HepG2 (cell line): ENCODE data around the gene AGAP1. TPM values are rescaled to one million over a fixed set of nuclear protein-coding genes. Genes with fewer than 3 reads are reported as not detected.

Source experiments
- BCLAF1 ChIP-seq: fragments of 450-650 bp; IDR thresholded peaks from 2 replicates; pipeline ENCODE4 v1.6.1; 2017; ENCODE audit warnings: mild to moderate bottlenecking
- CBX1 ChIP-seq: IDR thresholded peaks from one replicate; pipeline ENCODE4 v1.6.1; 2016; ENCODE audit warnings: antibody characterized with exemption, low read depth
- DMAP1 ChIP-seq: IDR thresholded peaks from 2 replicates; pipeline ENCODE4 v1.6.1; 2016
- KDM3A ChIP-seq: IDR thresholded peaks from 2 replicates; pipeline ENCODE4 v1.6.1; 2018; ENCODE audit warnings: low read depth, missing compliant biosample characterization
- MYPOP ChIP-seq: sonication (generic); formaldehyde crosslinking; IDR thresholded peaks from 2 replicates; pipeline ENCODE4 v1.8.1; 2023; ENCODE audit warnings: mild to moderate bottlenecking, moderate library complexity, missing genetic modification reagents
- PITX1 ChIP-seq: sonication (generic); formaldehyde crosslinking; IDR thresholded peaks from 2 replicates; pipeline ENCODE4 v1.5.1; 2020; ENCODE audit warnings: mild to moderate bottlenecking, missing genetic modification reagents
- SNAPC4 ChIP-seq: sonication (generic); formaldehyde crosslinking; IDR thresholded peaks from 2 replicates; pipeline ENCODE4 v1.4.0; 2020; ENCODE audit warnings: mild to moderate bottlenecking, missing genetic modification reagents
- TBX3 ChIP-seq: fragments of 450-650 bp; IDR thresholded peaks from 2 replicates; pipeline ENCODE4 v1.6.1; 2017; ENCODE audit warnings: antibody characterized with exemption, mild to moderate bottlenecking, inconsistent platforms, borderline replicate concordance
- TCF7 ChIP-seq: sonication (generic); IDR thresholded peaks from 2 replicates; pipeline ENCODE4 v1.6.1; 2016; ENCODE audit warnings: antibody characterized with exemption, low read depth
- THYN1 ChIP-seq: sonication (generic); formaldehyde crosslinking; IDR thresholded peaks from 2 replicates; pipeline ENCODE4 v1.8.1; 2023; ENCODE audit warnings: low read depth, mild to moderate bottlenecking, moderate library complexity, missing genetic modification reagents, borderline replicate concordance
- ZBTB21 ChIP-seq: sonication (generic); formaldehyde crosslinking; IDR thresholded peaks from 2 replicates; pipeline ENCODE4 v1.4.0; 2020; ENCODE audit warnings: missing genetic modification reagents
- ZNF224 ChIP-seq: sonication (generic); formaldehyde crosslinking; IDR thresholded peaks from 2 replicates; pipeline ENCODE4 v1.5.0; 2020; ENCODE audit warnings: mild to moderate bottlenecking, missing genetic modification reagents
- ZNF24 ChIP-seq: fragments of 450-650 bp; IDR thresholded peaks from 2 replicates; pipeline ENCODE4 v1.6.1; 2017; ENCODE audit warnings: antibody characterized with exemption, mild to moderate bottlenecking
- ZNF550 ChIP-seq: sonication (generic); formaldehyde crosslinking; IDR thresholded peaks from 2 replicates; pipeline ENCODE4 v1.4.0; 2020; ENCODE audit warnings: mild to moderate bottlenecking, missing genetic modification reagents, borderline replicate concordance
- ZNF850 ChIP-seq: sonication (generic); formaldehyde crosslinking; conservative IDR thresholded peaks from 2 replicates; pipeline ENCODE4 v1.9.0; 2021; ENCODE audit warnings: mild to moderate bottlenecking, missing genetic modification reagents
- polyA plus RNA-seq, 8 experiments: library from polyadenylated mRNA; depleted of rRNA in 3 of 8; stranded (reverse) in 7 of 8; unstranded in 1 of 8; fragments of >200 nt; fragmentation: Illumina TruSeq in 4 of 8; extraction: Trizol in 4 of 8; gene quantifications; 2 replicates each; pipeline versions ENCODE4 v1.2.1 to v1.2.3, GENCODE V29; 2011 to 2016; ENCODE audit warnings: low read depth in 4 of 8, missing spikeins in 1 of 8, mixed read lengths in 1 of 8; ENCODE audit not compliant: insufficient read depth in 1 of 8
- total RNA-seq, 5 experiments: library from RNA; depleted of rRNA; stranded (reverse); fragments of >200 nt; fragmentation: Illumina TruSeq; extraction: Trizol; gene quantifications; 2 replicates each; pipeline ENCODE4 v1.2.3, GENCODE V29; 2016; ENCODE audit warnings: low read depth in 1 of 5
- TF ChIP-seq, protein P1 (sequence below): sonication (generic); formaldehyde crosslinking; IDR thresholded peaks from 2 replicates; pipeline ENCODE4 v1.4.0; 2020; ENCODE audit warnings: missing genetic modification reagents, mild to moderate bottlenecking, borderline replicate concordance
- TF ChIP-seq, protein P2 (sequence below): sonication (generic); formaldehyde crosslinking; IDR thresholded peaks from 2 replicates; pipeline ENCODE4 v1.5.1; 2020; ENCODE audit warnings: missing genetic modification reagents, mild to moderate bottlenecking, borderline replicate concordance

Gene AGAP1
- total and polyA plus RNA-seq, 2 of the 13 experiments (the other 11 are each of a cell fraction or from before 2014, with no cell fraction given): 21.2 to 32.7 TPM

DNA sequence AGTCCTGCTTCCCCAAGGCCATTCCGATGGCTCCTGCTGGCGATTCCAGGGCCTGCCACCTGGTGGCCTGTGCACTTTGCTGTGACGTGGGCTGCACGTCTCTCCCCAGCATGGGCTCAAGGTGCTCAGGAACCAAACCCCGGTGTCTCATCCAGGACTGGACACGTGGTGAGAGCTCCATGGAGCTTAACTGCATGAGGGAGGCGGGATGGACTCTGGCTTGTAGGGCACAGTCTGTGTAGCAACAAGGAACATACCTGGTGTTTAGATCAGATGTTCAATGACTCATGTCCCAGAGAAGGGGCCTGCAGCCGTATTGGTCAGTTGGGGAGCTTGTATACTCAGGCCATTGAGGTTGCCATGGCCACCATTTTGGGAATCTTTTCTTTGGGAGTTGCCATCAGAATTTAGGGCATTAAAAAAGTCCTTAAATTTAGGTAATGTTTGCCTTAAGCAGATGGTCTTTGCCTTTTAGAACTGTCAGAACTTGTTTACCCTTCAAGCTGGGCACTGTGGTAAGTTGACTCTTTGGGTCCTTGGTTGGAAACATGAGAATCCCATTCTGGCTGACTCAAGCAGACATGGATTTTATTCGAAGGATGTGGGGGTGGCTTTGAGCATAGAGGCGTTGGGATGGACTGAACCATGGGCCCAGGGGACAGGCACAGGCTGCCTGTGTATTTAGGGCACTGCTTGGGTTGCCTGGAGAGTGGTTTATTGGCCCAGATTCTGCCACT lies 21.0 kb downstream of the AGAP1 start (continued):
- TF ChIP-seq TBX3 (peak; percentile 71), ZNF850 (CRISPR knock-in tag) (no peak), ZBTB21 (CRISPR knock-in tag) (peak; percentile 83; the same call in 1 of the 2 replicates), MYPOP (CRISPR knock-in tag) (peak; percentile 59; the same call in 1 of the 2 replicates), PITX1 (CRISPR knock-in tag) (peak; percentile 97), BCLAF1 (no peak), ZNF224 (CRISPR knock-in tag) (no peak), THYN1 (CRISPR knock-in tag) (no peak), CBX1 (no peak), ZNF24 (no peak), ZNF550 (CRISPR knock-in tag) (no peak), SNAPC4 (peak; percentile 90), TCF7 (no peak), DMAP1 (peak; percentile 96), KDM3A (peak; percentile 94)
- TF ChIP-seq, protein P1, sequence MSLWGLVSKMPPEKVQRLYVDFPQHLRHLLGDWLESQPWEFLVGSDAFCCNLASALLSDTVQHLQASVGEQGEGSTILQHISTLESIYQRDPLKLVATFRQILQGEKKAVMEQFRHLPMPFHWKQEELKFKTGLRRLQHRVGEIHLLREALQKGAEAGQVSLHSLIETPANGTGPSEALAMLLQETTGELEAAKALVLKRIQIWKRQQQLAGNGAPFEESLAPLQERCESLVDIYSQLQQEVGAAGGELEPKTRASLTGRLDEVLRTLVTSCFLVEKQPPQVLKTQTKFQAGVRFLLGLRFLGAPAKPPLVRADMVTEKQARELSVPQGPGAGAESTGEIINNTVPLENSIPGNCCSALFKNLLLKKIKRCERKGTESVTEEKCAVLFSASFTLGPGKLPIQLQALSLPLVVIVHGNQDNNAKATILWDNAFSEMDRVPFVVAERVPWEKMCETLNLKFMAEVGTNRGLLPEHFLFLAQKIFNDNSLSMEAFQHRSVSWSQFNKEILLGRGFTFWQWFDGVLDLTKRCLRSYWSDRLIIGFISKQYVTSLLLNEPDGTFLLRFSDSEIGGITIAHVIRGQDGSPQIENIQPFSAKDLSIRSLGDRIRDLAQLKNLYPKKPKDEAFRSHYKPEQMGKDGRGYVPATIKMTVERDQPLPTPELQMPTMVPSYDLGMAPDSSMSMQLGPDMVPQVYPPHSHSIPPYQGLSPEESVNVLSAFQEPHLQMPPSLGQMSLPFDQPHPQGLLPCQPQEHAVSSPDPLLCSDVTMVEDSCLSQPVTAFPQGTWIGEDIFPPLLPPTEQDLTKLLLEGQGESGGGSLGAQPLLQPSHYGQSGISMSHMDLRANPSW (CRISPR knock-in tag): peak; percentile 82
- TF ChIP-seq, protein P2, sequence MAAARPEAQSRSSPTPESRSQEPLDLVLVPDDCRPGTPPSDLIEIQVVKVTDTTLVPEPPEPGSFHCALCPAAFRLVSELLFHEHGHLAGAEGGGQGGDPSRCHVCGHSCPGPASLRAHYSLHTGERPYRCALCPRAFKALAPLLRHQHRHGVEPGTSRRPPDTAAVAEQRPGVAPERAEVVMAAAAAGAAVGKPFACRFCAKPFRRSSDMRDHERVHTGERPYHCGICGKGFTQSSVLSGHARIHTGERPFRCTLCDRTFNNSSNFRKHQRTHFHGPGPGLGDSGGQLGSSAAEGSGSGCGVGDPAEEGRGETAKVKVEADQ (CRISPR knock-in tag): peak; percentile 97
